Posterior cingulate gyrus (tissue), 11 donors: ENCODE measurements around the gene CAMK2N2.

Experiments used
- DNase-seq, 10 donors: peaks; one replicate each; pipeline versions ENCODE4 v3.0.0 to v3.0.0-alpha.2; 2020 to 2021; ENCODE audit warnings: mixed read lengths in 3 of 10
- intact Hi-C: fragments of 100-400 bp; cut with DNase I; formaldehyde crosslinking; loops from one replicate; pipeline ENCODE4 v1.15.1; 2023

CAMK2N2 gene

DNA sequence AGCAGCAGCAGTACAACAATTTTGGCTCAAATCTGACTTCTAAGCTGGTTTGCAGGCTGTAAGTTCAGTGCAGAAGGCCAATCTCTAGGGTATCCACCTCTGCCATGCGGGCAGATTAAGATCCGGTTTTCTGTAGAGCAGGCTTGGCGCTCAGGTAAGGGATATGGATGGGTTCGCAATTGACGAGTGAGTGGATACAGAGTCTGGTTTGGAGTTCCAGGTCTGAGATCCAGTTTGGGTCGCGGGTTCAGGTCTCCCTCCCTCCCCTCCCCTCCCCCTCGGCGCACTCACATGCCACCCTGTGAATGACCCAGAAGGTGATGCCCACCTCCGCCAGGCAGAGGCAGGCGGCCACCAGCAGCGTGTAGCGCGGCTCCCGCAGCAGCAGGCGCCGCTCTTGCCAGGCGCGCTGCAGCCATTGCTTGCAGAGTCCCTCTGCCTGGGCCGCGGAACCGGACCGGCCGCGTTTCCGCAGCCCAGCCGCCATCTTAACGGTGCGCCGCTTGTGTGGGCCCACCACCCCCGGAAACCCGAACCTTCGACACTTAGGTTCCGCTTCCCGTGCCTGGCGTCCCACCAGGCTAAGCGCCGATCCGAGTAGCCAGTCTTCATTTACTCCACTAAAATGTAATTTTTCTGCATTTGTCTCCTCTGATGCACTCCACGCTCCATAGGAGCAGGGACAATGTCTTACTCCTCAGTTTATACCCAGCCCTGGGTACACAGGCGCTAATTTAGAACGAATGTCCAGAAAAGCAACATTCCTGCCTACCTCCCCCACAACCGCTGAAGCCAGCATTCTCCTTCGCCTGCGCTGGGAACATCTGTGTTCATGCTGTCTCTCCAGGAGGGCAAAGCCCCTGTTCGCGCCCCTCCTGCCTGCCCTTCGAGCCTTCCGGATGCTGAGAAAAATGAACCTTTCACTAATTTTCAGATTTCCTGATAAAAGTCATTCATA, 12.6 kb downstream of the CAMK2N2 start, which contains the start of gene ALG3:
Gene ALG3 (minus strand): TSS at position 509 of the 958 bp plus-strand sequence. CDS start 22 bp downstream, at position 487.
- DNase-seq = peak; percentile 73 to 97 (median 83)
- intact Hi-C loops = loop anchor here (2.0 to 10.0 kb wide), 2 partner anchors 62 to 114 kb away; partner anchors contain the start of genes ABCF3 and EIF2B5

DNA sequence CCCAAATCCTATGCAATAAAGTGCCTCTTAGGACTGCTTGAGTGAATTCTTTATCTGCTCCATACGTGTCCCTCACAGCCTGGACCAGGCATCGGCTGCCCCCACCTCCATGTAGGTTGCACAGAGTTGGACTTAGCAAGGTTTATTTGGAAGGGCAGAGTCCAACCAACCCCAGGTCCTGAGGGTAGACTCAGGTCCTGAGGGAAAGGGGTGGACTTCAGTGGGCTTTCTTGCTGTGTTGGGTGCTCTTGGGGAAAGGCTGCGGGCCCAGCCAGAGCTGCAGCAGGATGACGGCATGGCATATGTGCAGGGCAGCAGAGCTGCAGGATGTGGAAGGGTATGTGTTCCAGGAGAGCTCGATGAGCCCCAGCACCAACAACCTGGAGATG, 19.1 kb downstream of the CAMK2N2 start:
- DNase-seq = no peak
- intact Hi-C loops = loop anchor here (10.0 kb wide), 1 partner anchor 107 kb away; the partner anchor contains the start of gene EIF2B5

DNA sequence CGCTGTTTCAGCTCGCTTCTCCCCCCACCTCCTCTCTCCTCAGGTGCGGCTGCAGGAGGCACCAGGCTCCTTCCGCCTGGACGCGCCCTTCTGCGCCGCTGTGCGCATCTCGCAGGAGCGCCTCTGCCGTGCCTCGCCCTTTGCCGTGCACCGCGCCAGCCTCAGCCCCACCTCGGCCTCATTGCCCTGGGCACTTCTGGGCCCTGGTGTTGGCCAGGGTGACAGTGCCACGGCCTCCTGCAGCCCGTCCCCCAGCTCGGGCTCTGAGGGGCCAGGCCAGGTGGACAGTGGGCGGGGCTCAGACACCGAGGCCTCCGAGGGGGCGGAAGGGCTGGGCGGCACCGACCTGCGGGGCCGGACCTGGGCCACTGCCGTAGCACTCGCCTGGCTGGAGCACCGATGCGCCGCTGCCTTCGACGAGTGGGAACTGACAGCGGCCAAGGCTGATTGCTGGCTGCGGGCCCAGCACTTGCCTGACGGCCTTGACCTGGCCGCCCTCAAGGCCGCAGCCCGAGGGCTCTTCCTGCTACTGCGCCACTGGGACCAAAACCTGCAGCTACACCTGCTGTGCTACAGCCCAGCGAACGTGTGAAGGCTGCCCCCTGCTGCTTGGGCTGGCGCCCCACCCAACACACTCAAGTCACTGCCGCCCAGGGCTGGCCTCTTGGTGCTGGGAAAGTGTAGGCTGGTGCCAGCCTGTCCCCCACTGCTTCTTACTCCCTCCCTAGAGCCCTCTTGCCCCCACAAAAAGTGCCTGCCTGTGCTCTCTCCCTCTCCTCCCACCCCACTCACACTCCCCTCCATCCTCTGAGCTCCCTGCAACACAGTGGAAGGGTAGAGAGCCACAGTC, 19.7 kb downstream of the CAMK2N2 start:
- intact Hi-C loops = loop anchor here (10.0 kb wide), 1 partner anchor 107 kb away; the partner anchor contains the start of gene EIF2B5
- DNase-seq = peak in 3 of 10 donors; percentile 79 to 87 (median 86)

DNA sequence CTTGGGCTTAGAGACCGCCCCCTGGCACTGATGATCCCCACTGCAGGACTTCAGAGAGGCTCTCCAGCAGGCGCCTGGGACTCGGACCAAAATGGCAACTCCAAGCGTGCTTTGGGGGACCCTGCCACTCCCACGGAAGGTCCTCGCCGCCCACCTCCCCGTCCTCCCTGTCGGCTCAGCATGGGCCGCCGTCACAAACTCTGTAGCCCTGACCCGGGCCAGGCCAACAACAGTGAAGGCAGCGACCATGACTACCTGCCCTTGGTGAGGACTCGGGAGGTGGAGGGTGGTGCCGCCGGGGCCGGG, 20.3 kb downstream of the CAMK2N2 start:
- peak in 2 of 10 donors; percentile 71 to 78 for DNase-seq
- intact Hi-C loops = loop anchor here (10.0 kb wide), 1 partner anchor 106 kb away; the partner anchor contains the start of gene EIF2B5

GRCh38 chr3:184240384-184241140, 20.8 kb downstream of the CAMK2N2 start:
- peak in 2 of 10 donors; percentile 42 to 61 for DNase-seq

DNA sequence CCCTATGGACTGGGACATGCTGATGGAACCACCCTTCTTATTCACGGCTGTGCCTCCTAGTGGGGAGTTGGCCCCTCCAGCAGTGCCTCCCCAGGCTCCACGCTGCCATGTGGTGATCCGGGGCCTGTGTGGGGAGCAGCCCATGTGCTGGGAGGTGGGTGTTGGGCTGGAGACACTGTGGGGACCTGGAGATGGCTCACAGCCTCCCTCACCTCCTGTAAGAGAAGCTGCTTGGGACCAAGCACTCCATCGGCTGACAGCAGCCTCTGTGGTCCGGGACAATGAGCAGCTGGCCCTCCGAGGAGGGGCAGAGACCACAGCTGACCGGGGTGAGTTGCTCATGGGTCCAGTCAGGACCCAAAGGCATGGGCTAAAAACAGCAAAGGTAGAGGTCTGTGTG, 21.6 kb downstream of the CAMK2N2 start:
- intact Hi-C loops = loop anchor here (10.0 kb wide), 1 partner anchor 105 kb away; the partner anchor contains the start of gene EIF2B5
- peak in 2 of 10 donors; percentile 53 to 59 for DNase-seq

More at GRCh38 chr3:184240384-184241140, 20.8 kb downstream of the CAMK2N2 start:
- intact Hi-C loops = loop anchor here (10.0 kb wide), 1 partner anchor 106 kb away; the partner anchor contains the start of gene EIF2B5

DNA sequence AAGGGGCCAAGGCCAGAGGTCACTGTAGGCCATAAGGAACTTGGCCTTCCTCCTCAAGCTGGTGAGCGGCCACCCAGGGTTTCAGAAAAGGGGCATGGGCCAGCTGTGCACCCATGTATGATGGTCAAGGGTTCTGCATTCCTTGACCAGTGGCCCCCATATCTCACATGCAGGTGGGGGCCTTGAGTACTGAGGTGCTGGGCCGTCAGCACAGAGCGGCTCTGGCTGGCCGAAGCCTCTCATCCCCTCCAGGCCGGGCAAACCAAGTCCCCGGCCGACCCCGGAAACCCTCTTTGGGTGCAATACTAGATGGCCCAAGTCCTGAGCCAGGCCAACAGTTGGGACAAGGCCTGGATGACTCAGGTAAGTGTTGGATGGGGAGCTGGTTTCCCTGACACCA, 22.1 kb downstream of the CAMK2N2 start:
- peak in 1 of 10 donors; percentile 51 for DNase-seq
- intact Hi-C loops = no loop called here

GRCh38 chr3:184238246-184238818, 23.0 kb downstream of the CAMK2N2 start:
- intact Hi-C loops = no loop called here
- peak in 1 of 10 donors; percentile 58 for DNase-seq

- intact Hi-C loops = no loop called here
- DNase-seq = no peak
These were observed 23.5 kb downstream of the CAMK2N2 start for GRCh38 chr3:184237807-184238206.

DNA sequence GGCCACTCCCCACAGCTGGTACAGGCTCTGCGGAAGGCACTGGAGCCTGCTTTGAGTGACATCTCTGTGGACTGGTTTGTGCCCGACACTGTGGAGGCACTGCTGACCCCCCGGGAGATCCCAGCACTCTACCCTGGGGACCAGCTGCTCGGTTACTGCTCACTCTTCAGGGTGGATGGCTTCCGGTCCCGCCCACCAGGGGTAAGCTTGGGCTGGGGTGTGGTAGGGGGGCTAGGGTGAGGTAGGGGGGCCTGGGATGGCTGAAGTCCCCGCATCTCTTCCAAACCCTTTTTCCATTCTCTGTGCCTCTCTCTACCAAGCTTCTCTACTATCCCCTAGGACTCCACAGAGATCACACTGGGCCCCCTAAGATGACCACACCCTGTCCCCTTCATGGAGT, 24.1 kb downstream of the CAMK2N2 start:
- intact Hi-C loops = no loop called here
- no peak for DNase-seq

- intact Hi-C loops = no loop called here
- no peak for DNase-seq
These were observed 24.7 kb downstream of the CAMK2N2 start for GRCh38 chr3:184236636-184237035.

DNA sequence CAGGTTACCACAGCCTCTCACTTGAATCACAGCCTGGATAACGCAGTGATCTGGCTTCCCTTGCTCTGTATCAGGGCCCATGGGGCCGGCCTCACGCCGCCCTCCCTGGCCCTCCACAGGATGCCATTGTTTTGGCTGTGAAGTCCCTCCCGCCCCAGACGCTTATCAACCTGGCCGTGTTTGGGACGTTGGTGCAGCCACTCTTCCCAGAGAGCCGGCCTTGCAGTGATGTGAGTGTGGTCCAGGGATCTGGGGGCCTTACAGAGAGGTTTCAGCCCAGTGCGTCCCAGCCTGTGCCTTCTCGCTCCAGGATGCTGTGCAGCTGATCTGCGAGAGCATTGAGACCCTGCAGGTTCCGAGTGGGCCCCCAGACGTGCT, 25.3 kb downstream of the CAMK2N2 start:
- DNase-seq = no peak
- intact Hi-C loops = no loop called here

- no peak for DNase-seq
- intact Hi-C loops = no loop called here
These were observed 25.8 kb downstream of the CAMK2N2 start for GRCh38 chr3:184235381-184236032.

- peak in 1 of 10 donors; percentile 56 for DNase-seq
- intact Hi-C loops = no loop called here
These were observed 26.5 kb downstream of the CAMK2N2 start for GRCh38 chr3:184234671-184235380.

DNA sequence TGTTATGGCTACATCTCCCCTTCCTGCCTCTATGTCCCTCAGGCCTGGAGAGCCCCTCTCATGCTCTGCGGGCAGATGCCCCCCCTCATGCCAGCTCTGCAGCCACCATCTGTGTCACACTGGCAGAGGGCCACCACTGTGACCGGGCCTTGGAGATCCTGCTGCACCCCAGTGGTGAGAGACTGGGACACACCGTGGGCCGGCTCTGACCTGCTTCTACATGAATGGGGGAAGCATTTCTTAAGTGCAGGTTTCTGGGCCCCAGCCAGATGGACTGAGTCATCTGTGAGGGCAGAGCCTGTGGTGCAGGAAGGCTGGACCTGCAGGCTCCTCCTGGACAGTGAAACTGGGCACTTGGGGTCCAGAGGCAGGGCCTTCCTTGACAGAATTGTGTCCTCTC, 27.1 kb downstream of the CAMK2N2 start:
- intact Hi-C loops = no loop called here

DNA sequence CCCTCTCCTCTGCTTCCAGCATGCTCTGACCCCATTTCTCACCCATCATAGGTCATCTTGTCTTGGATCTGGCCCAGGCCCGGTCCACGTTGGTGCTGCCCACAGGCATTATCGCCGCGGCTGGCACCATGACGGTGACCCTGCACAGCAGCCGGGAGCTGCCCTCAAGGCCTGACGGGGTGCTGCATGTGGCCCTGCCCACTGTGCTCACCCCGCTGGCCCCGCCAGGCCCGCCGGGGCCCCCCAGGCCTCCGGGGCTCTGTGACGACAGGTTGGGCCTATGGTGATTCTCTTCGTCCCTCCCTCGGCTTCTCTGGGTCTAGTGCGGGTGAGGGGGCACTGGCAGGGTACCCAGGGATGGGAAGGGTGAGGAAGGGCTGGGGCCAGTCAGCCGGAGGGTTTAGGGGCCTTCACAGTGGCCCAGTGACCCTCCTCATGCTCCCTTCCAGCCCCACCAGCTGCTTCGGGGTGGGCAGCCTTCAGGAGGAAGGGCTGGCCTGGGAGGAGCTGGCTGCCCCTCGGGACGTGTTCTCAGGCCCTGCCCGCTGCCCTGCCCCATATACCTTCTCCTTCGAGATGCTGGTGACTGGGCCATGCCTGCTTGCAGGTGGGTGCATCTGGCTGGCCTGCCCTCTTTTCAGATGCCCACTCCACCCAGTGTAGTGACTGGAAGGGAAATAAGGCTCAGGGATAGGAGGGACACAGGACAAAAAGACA, 28.1 kb downstream of the CAMK2N2 start:
- intact Hi-C loops = no loop called here
- DNase-seq = no peak

More for the DNA sequence above, 27.1 kb downstream of the CAMK2N2 start:
- DNase-seq = peak; percentile 50 to 95 (median 66)

- intact Hi-C loops = no loop called here
- no peak for DNase-seq
These were observed 29.7 kb downstream of the CAMK2N2 start for GRCh38 chr3:184231671-184232070.
